Liver (tissue), 9 donors: ENCODE measurements around the gene ZNF629. TPM values are rescaled to one million over a fixed set of nuclear protein-coding genes. Genes with fewer than 3 reads are reported as not detected.
A peak's percentile ranks its signal among the peaks of the same experiment; 100 is the strongest.

Experiments
- DNase-seq: peaks from one replicate; pipeline ENCODE4 v3.0.0-alpha.2; 2017; ENCODE audit warnings: low spot score
- H3K27ac ChIP-seq, 2 donors: one replicate each; pipeline ENCODE4 v1.7.0; 2013; ENCODE audit warnings: inconsistent platforms in 2 of 2, low read length in 2 of 2, control low read depth in 1 of 2, low read depth in 1 of 2, mild to moderate bottlenecking in 1 of 2
- H3K27me3 ChIP-seq, 4 donors: one replicate each; pipeline versions ENCODE4 v1.6.1 to v1.7.0; 2013; ENCODE audit warnings: low read length in 3 of 4, inconsistent platforms in 1 of 4, mild to moderate bottlenecking in 1 of 4, moderate library complexity in 1 of 4; ENCODE audit not compliant: control insufficient read depth in 4 of 4, insufficient read depth in 4 of 4
- H3K36me3 ChIP-seq, 4 donors: one replicate each; pipeline versions ENCODE4 v1.6.1 to v1.7.0; 2013; ENCODE audit warnings: low read length in 3 of 4, mild to moderate bottlenecking in 3 of 4, low read depth in 1 of 4, moderate library complexity in 1 of 4; ENCODE audit not compliant: control insufficient read depth in 4 of 4, insufficient read depth in 3 of 4
- H3K4me1 ChIP-seq, 4 donors: one replicate each; pipeline versions ENCODE4 v1.6.1 to v1.7.0; 2013; ENCODE audit warnings: low read length in 3 of 4, mild to moderate bottlenecking in 3 of 4, moderate library complexity in 1 of 4; ENCODE audit not compliant: control insufficient read depth in 4 of 4, insufficient read depth in 4 of 4
- H3K4me3 ChIP-seq, 3 donors: one replicate each; pipeline versions ENCODE4 v1.6.1 to v1.7.0; 2013; ENCODE audit warnings: low read length in 3 of 3, control low read depth in 1 of 3, low read depth in 1 of 3, mild to moderate bottlenecking in 1 of 3
- H3K9ac ChIP-seq, 2 donors: one replicate each; pipeline ENCODE4 v1.7.0; 2013; ENCODE audit warnings: low read length in 2 of 2, mild to moderate bottlenecking in 2 of 2, moderate library complexity in 2 of 2, control low read depth in 1 of 2, low read depth in 1 of 2
- H3K9me3 ChIP-seq, 4 donors: one replicate each; pipeline versions ENCODE4 v1.6.1 to v1.7.0; 2013; ENCODE audit warnings: low read length in 3 of 4; ENCODE audit not compliant: control insufficient read depth in 4 of 4
- EGR1 ChIP-seq, 2 donors: IDR thresholded peaks; 2 replicates each; pipeline ENCODE4 v1.6.1; 2016 to 2018; ENCODE audit warnings: antibody characterized with exemption in 2 of 2, low read depth in 2 of 2
- HNF4A ChIP-seq, 2 donors: conservative IDR thresholded peaks; 2 replicates each; pipeline ENCODE4 v1.6.1; 2016; ENCODE audit warnings: antibody characterized with exemption in 2 of 2, mild to moderate bottlenecking in 2 of 2
- HNF4G ChIP-seq: IDR thresholded peaks from 2 replicates; pipeline ENCODE4 v1.6.1; 2016; ENCODE audit warnings: antibody characterized with exemption
- JUND ChIP-seq, 2 donors: IDR thresholded peaks; 2 replicates each; pipeline ENCODE4 v1.6.1; 2016; ENCODE audit warnings: antibody characterized with exemption in 2 of 2
- NR2F2 ChIP-seq: IDR thresholded peaks from 2 replicates; pipeline ENCODE4 v1.6.1; 2016; ENCODE audit warnings: antibody characterized with exemption
- RAD21 ChIP-seq, 2 donors: IDR thresholded peaks; 2 replicates each; pipeline ENCODE4 v1.6.1; 2016; ENCODE audit warnings: antibody characterized with exemption in 2 of 2, mild to moderate bottlenecking in 2 of 2
- RXRA ChIP-seq, 2 donors: IDR thresholded peaks; 2 replicates each; pipeline ENCODE4 v1.6.1; 2017 to 2018; ENCODE audit warnings: antibody characterized with exemption in 2 of 2, mild to moderate bottlenecking in 1 of 2
- SP1 ChIP-seq: IDR thresholded peaks from 2 replicates; pipeline ENCODE4 v1.6.1; 2018; ENCODE audit warnings: antibody characterized with exemption, mild to moderate bottlenecking
- TAF1 ChIP-seq: conservative IDR thresholded peaks from 2 replicates; pipeline ENCODE4 v1.6.1; 2016; ENCODE audit warnings: antibody characterized with exemption, mild to moderate bottlenecking
- YY1 ChIP-seq: IDR thresholded peaks from 2 replicates; pipeline ENCODE4 v1.6.1; 2016; ENCODE audit warnings: antibody characterized with exemption, mild to moderate bottlenecking
- WGBS: extraction: QIAGEN DNeasy Blood & Tissue Kit; methylation state at CpG from one replicate; pipeline ENCODE4 v1.1.7; 2013; 5-methylcytosine and 5-hydroxymethylcytosine counted together
- polyA plus RNA-seq, 2 donors: library from polyadenylated mRNA; stranded (reverse) in 1 of 2; unstranded in 1 of 2; fragments of 200-250 nt in 1 of 2; fragments of >200 nt in 1 of 2; fragmentation: Nextera tagmentation in 1 of 2; extraction: Ambion mirVana in 1 of 2; gene quantifications; one replicate each; pipeline versions ENCODE4 v1.2.1 to v1.2.3, GENCODE V29; 2013 to 2015
- total RNA-seq, 2 donors: library from RNA; depleted of rRNA; stranded (reverse); fragments of >200 nt; gene quantifications; one replicate each; pipeline ENCODE4 v1.2.3, GENCODE V29; 2014
- TF ChIP-seq, protein P1 (sequence below): IDR thresholded peaks from 2 replicates; pipeline ENCODE4 v1.6.1; 2016; ENCODE audit warnings: antibody characterized with exemption
- TF ChIP-seq, protein P2 (sequence below): IDR thresholded peaks from 2 replicates; pipeline ENCODE4 v1.6.1; 2016; ENCODE audit warnings: antibody characterized with exemption
- TF ChIP-seq, protein P3 (sequence below): fragments of 150-350 bp; IDR thresholded peaks from 2 replicates; pipeline ENCODE4 v1.5.1; 2017; ENCODE audit warnings: improper control_type of control experiment, low read depth, low read length; ENCODE audit not compliant: missing input control
- TF ChIP-seq, protein P4 (sequence below): IDR thresholded peaks from 2 replicates; pipeline ENCODE4 v1.6.1; 2016; ENCODE audit warnings: antibody characterized with exemption, mild to moderate bottlenecking
- TF ChIP-seq, protein P5 (sequence below): IDR thresholded peaks from 2 replicates; pipeline ENCODE4 v1.6.1; 2016; ENCODE audit warnings: antibody characterized with exemption
- donor health status: healthy.
- donor health status: healthy.
- donor health status: healthy.
- donor health status: healthy.
- donor health status: healthy.

ZNF629 gene
- total and polyA plus RNA-seq, 4 donors: 0.86 to 4.2 (median 3.4) TPM

DNA sequence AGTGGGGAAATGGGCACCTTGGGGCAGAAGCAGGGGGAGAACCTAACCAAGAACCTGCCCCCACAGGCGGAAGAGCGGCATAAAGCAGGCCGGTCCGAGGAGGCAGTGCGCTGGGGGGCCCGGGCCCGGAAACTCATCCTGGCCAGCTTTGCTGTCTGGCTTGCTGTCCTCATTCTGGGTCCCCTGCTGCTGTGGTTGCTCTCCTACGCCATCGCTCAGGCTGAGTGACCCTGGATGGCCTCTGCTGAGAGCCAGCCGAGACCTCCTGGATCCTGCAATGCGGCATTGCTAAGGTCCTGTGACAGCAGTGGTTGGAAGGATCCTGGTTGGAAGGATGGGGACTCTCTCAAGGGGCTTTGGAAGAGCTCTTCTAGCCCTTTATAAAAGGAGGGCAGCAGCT lies 43.3 kb downstream of the ZNF629 start:
- no peaks in the 10 kb centered on the region for H3K9me3 ChIP-seq
- no peak for DNase-seq
- no peak overlapping the region for H3K9ac ChIP-seq
- no peaks in the 10 kb centered on the region for H3K27me3 ChIP-seq
- H3K4me3 ChIP-seq: no peak overlapping the region
- H3K27ac ChIP-seq: no peak overlapping the region
- TF ChIP-seq YY1: no peak
- no peak for TF ChIP-seq NR2F2
- no peak for TF ChIP-seq RXRA (IDR thresholded peaks at IDR 0.05)
- TF ChIP-seq EGR1 (IDR thresholded peaks at IDR 0.05; ENCODE audit: low read depth in 2 of 2): no peak
- TF ChIP-seq, protein P1, sequence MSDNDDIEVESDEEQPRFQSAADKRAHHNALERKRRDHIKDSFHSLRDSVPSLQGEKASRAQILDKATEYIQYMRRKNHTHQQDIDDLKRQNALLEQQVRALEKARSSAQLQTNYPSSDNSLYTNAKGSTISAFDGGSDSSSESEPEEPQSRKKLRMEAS: no peak
- TF ChIP-seq, protein P2, sequence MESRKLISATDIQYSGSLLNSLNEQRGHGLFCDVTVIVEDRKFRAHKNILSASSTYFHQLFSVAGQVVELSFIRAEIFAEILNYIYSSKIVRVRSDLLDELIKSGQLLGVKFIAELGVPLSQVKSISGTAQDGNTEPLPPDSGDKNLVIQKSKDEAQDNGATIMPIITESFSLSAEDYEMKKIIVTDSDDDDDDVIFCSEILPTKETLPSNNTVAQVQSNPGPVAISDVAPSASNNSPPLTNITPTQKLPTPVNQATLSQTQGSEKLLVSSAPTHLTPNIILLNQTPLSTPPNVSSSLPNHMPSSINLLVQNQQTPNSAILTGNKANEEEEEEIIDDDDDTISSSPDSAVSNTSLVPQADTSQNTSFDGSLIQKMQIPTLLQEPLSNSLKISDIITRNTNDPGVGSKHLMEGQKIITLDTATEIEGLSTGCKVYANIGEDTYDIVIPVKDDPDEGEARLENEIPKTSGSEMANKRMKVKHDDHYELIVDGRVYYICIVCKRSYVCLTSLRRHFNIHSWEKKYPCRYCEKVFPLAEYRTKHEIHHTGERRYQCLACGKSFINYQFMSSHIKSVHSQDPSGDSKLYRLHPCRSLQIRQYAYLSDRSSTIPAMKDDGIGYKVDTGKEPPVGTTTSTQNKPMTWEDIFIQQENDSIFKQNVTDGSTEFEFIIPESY: no peak
- TF ChIP-seq, protein P3, sequence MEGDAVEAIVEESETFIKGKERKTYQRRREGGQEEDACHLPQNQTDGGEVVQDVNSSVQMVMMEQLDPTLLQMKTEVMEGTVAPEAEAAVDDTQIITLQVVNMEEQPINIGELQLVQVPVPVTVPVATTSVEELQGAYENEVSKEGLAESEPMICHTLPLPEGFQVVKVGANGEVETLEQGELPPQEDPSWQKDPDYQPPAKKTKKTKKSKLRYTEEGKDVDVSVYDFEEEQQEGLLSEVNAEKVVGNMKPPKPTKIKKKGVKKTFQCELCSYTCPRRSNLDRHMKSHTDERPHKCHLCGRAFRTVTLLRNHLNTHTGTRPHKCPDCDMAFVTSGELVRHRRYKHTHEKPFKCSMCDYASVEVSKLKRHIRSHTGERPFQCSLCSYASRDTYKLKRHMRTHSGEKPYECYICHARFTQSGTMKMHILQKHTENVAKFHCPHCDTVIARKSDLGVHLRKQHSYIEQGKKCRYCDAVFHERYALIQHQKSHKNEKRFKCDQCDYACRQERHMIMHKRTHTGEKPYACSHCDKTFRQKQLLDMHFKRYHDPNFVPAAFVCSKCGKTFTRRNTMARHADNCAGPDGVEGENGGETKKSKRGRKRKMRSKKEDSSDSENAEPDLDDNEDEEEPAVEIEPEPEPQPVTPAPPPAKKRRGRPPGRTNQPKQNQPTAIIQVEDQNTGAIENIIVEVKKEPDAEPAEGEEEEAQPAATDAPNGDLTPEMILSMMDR: no peak
- peaks cover under 1 to 7% (median 4%) of the 10 kb centered on the region in 4 donors for H3K36me3 ChIP-seq
- 96% methylated on average over 11 of the region's 11 CpGs for WGBS
- peaks cover 7 to 28% (median 16%) of the 10 kb centered on the region in 4 donors for H3K4me1 ChIP-seq

DNA sequence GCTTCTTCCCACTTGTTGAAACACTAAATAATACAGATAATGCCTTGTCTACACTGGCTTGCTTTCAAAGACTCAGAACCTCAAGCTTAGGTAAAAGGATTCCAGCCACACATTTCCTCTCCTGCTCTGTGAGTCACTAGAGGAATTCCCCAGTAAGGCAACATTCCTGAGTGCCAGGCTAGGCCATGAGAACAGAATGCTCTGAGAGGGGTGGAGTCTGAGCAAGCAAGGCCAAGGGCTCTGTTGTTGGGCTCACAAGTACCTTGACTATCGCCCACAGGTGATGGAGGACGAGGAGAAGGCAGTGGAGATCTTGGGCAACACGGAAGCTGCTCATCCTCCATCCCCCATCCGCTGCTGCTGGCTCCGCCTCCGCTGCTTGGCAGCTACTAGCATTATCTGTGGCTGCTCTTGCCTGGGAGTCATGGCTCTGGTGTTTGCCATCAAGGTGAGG lies 45.5 kb downstream of the ZNF629 start:
- Histone ChIP-seq H3K9ac (no peak overlapping the region), H3K27me3 (no peaks in the 10 kb centered on the region), H3K4me3 (no peak overlapping the region), H3K36me3 (peaks cover 11 to 29% (median 22%) of the 10 kb centered on the region in 4 donors), H3K4me1 (peaks cover 4 to 18% (median 9%) of the 10 kb centered on the region in 4 donors), H3K9me3 (no peaks in the 10 kb centered on the region), H3K27ac (peak overlapping the region in 1 of 2 donors; percentile 38)
- no peak for DNase-seq
- TF ChIP-seq, protein P2: no peak
- TF ChIP-seq YY1: peak; percentile 18
- TF ChIP-seq, protein P4, sequence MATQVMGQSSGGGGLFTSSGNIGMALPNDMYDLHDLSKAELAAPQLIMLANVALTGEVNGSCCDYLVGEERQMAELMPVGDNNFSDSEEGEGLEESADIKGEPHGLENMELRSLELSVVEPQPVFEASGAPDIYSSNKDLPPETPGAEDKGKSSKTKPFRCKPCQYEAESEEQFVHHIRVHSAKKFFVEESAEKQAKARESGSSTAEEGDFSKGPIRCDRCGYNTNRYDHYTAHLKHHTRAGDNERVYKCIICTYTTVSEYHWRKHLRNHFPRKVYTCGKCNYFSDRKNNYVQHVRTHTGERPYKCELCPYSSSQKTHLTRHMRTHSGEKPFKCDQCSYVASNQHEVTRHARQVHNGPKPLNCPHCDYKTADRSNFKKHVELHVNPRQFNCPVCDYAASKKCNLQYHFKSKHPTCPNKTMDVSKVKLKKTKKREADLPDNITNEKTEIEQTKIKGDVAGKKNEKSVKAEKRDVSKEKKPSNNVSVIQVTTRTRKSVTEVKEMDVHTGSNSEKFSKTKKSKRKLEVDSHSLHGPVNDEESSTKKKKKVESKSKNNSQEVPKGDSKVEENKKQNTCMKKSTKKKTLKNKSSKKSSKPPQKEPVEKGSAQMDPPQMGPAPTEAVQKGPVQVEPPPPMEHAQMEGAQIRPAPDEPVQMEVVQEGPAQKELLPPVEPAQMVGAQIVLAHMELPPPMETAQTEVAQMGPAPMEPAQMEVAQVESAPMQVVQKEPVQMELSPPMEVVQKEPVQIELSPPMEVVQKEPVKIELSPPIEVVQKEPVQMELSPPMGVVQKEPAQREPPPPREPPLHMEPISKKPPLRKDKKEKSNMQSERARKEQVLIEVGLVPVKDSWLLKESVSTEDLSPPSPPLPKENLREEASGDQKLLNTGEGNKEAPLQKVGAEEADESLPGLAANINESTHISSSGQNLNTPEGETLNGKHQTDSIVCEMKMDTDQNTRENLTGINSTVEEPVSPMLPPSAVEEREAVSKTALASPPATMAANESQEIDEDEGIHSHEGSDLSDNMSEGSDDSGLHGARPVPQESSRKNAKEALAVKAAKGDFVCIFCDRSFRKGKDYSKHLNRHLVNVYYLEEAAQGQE: peak; percentile 13
- no peak for TF ChIP-seq SP1
- no peak for TF ChIP-seq JUND (IDR thresholded peaks at IDR 0.05)
- peak; percentile 4 to 28 for TF ChIP-seq HNF4A (conservative IDR thresholded peaks at IDR 0.05)
- TF ChIP-seq RXRA (IDR thresholded peaks at IDR 0.05): peak in 1 of 2 donors; percentile 42
- peak in 1 of 2 donors; percentile 14 for TF ChIP-seq RAD21 (IDR thresholded peaks at IDR 0.05)
- TF ChIP-seq TAF1: no peak
- TF ChIP-seq, protein P5, sequence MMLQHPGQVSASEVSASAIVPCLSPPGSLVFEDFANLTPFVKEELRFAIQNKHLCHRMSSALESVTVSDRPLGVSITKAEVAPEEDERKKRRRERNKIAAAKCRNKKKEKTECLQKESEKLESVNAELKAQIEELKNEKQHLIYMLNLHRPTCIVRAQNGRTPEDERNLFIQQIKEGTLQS: no peak
- TF ChIP-seq HNF4G: no peak
- 46% methylated on average over 6 of the region's 6 CpGs for WGBS
